ENCODE results near the gene FTL. TPM values are rescaled to one million over a fixed set of nuclear protein-coding genes. Genes with fewer than 3 reads are reported as not detected.

Gene FTL
- total RNA-seq, 1 experiment from 2014 or later: 1,983 TPM

GRCh38 chr19:48999481-49000325, 34.6 kb downstream of the FTL start:
- CTCF ChIA-PET: interaction anchor here (0.5 to 1.3 kb wide), 13 partner anchors 18 to 892 kb away, joined by 3 to 11 read pairs (median 4); no protein-coding TSS in a partner anchor
- H3K27ac ChIP-seq (ENCODE audit: low read depth, low read length, poor library complexity, severe bottlenecking): no peak overlapping the region
- peak; percentile 89 for DNase-seq (ENCODE audit: low spot score)
- peaks cover 32% of the 10 kb centered on the region for H3K36me3 ChIP-seq (ENCODE audit: insufficient read depth, low read length, poor library complexity, severe bottlenecking)
- POLR2A ChIA-PET (ENCODE audit: low non-redundant PET): no interaction called here
- intact Hi-C loops (cut with micrococcal nuclease; ENCODE audit: unreplicated experiment): no loop called here
- peak; percentile 94 for TF ChIP-seq CTCF (conservative IDR thresholded peaks at IDR 0.05; ENCODE audit: low read depth, low read length)
- no peak for TF ChIP-seq EZH2 (IDR thresholded peaks at IDR 0.05; ENCODE audit: borderline replicate concordance, low read depth, low read length, poor library complexity, severe bottlenecking)
- BruUV-seq (replicated peaks): no TSS peak
- no peaks in the 10 kb centered on the region for H3K27me3 ChIP-seq (replicated peaks; ENCODE audit: insufficient read depth, low read depth, low read length, poor library complexity)
- no peak overlapping the region for H3K4me3 ChIP-seq (ENCODE audit: low read depth, low read length, poor library complexity, severe bottlenecking)
- peaks cover 10% of the 10 kb centered on the region for H3K4me1 ChIP-seq (ENCODE audit: insufficient read depth, low read length, poor library complexity, severe bottlenecking)
- no peaks in the 10 kb centered on the region for H3K9me3 ChIP-seq (ENCODE audit: low read depth, low read length, poor library complexity, severe bottlenecking)

GRCh38 chr19:49004133-49004532, 39.0 kb downstream of the FTL start:
- H3K9me3 ChIP-seq (ENCODE audit: low read depth, low read length, poor library complexity, severe bottlenecking): no peaks in the 10 kb centered on the region
- no peak for DNase-seq (ENCODE audit: low spot score)
- BruUV-seq (replicated peaks): no TSS peak
- ChIA-PET POLR2A (ENCODE audit: low non-redundant PET) (no interaction called here), CTCF (interaction anchor here (0.6 kb wide), 2 partner anchors 101 to 561 kb away, joined by 3 to 10 read pairs; no protein-coding TSS in a partner anchor)
- H3K4me3 ChIP-seq (ENCODE audit: low read depth, low read length, poor library complexity, severe bottlenecking): no peak overlapping the region
- TF ChIP-seq EZH2 (IDR thresholded peaks at IDR 0.05; ENCODE audit: borderline replicate concordance, low read depth, low read length, poor library complexity, severe bottlenecking) (no peak), CTCF (conservative IDR thresholded peaks at IDR 0.05; ENCODE audit: low read depth, low read length) (no peak)
- no peaks in the 10 kb centered on the region for H3K27me3 ChIP-seq (replicated peaks; ENCODE audit: insufficient read depth, low read depth, low read length, poor library complexity)
- peaks cover 4% of the 10 kb centered on the region for H3K4me1 ChIP-seq (ENCODE audit: insufficient read depth, low read length, poor library complexity, severe bottlenecking)
- H3K36me3 ChIP-seq (ENCODE audit: insufficient read depth, low read length, poor library complexity, severe bottlenecking): peaks cover 55% of the 10 kb centered on the region
- intact Hi-C loops (cut with micrococcal nuclease; ENCODE audit: unreplicated experiment): no loop called here
- H3K27ac ChIP-seq (ENCODE audit: low read depth, low read length, poor library complexity, severe bottlenecking): no peak overlapping the region

GRCh38 chr19:49004964-49005614, 40.0 kb downstream of the FTL start:
- intact Hi-C loops (cut with micrococcal nuclease; ENCODE audit: unreplicated experiment): no loop called here
- no peak for DNase-seq (ENCODE audit: low spot score)
- POLR2A ChIA-PET (ENCODE audit: low non-redundant PET): no interaction called here
- H3K36me3 ChIP-seq (ENCODE audit: insufficient read depth, low read length, poor library complexity, severe bottlenecking): peaks cover 63% of the 10 kb centered on the region
- H3K27ac ChIP-seq (ENCODE audit: low read depth, low read length, poor library complexity, severe bottlenecking): no peak overlapping the region
- H3K9me3 ChIP-seq (ENCODE audit: low read depth, low read length, poor library complexity, severe bottlenecking): no peaks in the 10 kb centered on the region
- no peaks in the 10 kb centered on the region for H3K27me3 ChIP-seq (replicated peaks; ENCODE audit: insufficient read depth, low read depth, low read length, poor library complexity)
- no TSS peak for BruUV-seq (replicated peaks)
- CTCF ChIA-PET: no interaction called here
- no peaks in the 10 kb centered on the region for H3K4me1 ChIP-seq (ENCODE audit: insufficient read depth, low read length, poor library complexity, severe bottlenecking)
- no peak overlapping the region for H3K4me3 ChIP-seq (ENCODE audit: low read depth, low read length, poor library complexity, severe bottlenecking)
- TF ChIP-seq CTCF (conservative IDR thresholded peaks at IDR 0.05; ENCODE audit: low read depth, low read length) (no peak), EZH2 (IDR thresholded peaks at IDR 0.05; ENCODE audit: borderline replicate concordance, low read depth, low read length, poor library complexity, severe bottlenecking) (no peak)
